Vagina (tissue), 2 donors: ENCODE data around the gene TENT5A. TPM values are rescaled to one million over a fixed set of nuclear protein-coding genes. Genes with fewer than 3 reads are reported as not detected.
A peak's percentile ranks its signal among the peaks of the same experiment; 100 is the strongest.

Source experiments
- DNase-seq, 2 donors: peaks; one replicate each; pipeline ENCODE4 v3.0.0-alpha.2; 2017; ENCODE audit errors: extremely low spot score in 2 of 2
- H3K27ac ChIP-seq: fragments of 200-600 bp; sonication (generic); one replicate; pipeline ENCODE4 v1.5.1; 2019
- H3K27me3 ChIP-seq: fragments of 200-600 bp; sonication (generic); one replicate; pipeline ENCODE4 v1.5.1; 2019
- H3K36me3 ChIP-seq, 2 donors: fragments of 200-600 bp; sonication (generic); one replicate each; pipeline ENCODE4 v1.5.1; 2017 to 2019
- H3K4me1 ChIP-seq: fragments of 200-600 bp; sonication (generic); one replicate; pipeline ENCODE4 v1.5.1; 2019
- H3K4me3 ChIP-seq, 2 donors: fragments of 200-600 bp; sonication (generic); 1 replicate in 1 of 2; 2 replicates in 1 of 2; pipeline ENCODE4 v1.5.1; 2016 to 2019
- H3K9me3 ChIP-seq: fragments of 200-600 bp; sonication (generic); one replicate; pipeline ENCODE4 v1.5.1; 2019
- POLR2A ChIP-seq, 2 donors: fragments of 450-650 bp; IDR thresholded peaks; one replicate each; pipeline ENCODE4 v1.6.1; 2017; ENCODE audit warnings: antibody characterized with exemption in 2 of 2, mild to moderate bottlenecking in 2 of 2, moderate library complexity in 2 of 2
- POLR2AphosphoS5 ChIP-seq, 2 donors: sonication (generic); formaldehyde crosslinking; IDR thresholded peaks; one replicate each; pipeline ENCODE4 v1.9.0; 2017; ENCODE audit warnings: antibody characterized with exemption in 2 of 2, mild to moderate bottlenecking in 2 of 2, low read depth in 1 of 2; ENCODE audit not compliant: insufficient read depth in 1 of 2
- intact Hi-C: fragments of 100-400 bp; cut with DNase I; formaldehyde crosslinking; loops from one replicate; pipeline ENCODE4 v1.15.1; 2023
- total RNA-seq: library from RNA; depleted of rRNA; stranded (reverse); fragments of >200 nt; gene quantifications from one replicate; pipeline ENCODE4 v1.2.3, GENCODE V29; 2016
- TF ChIP-seq, protein P1 (sequence below), 3 experiments: fragments of 450-650 bp in 2 of 3; fragments of 200-600 bp in 1 of 3; sonication (generic) in 1 of 3; IDR thresholded peaks; one replicate each; pipeline ENCODE4 v1.5.1; 2017 to 2019; ENCODE audit warnings: antibody characterized with exemption in 3 of 3, mild to moderate bottlenecking in 2 of 3, moderate library complexity in 2 of 3

Gene TENT5A
- total RNA-seq, 1 donor from 2014 or later: 20.6 TPM

DNA sequence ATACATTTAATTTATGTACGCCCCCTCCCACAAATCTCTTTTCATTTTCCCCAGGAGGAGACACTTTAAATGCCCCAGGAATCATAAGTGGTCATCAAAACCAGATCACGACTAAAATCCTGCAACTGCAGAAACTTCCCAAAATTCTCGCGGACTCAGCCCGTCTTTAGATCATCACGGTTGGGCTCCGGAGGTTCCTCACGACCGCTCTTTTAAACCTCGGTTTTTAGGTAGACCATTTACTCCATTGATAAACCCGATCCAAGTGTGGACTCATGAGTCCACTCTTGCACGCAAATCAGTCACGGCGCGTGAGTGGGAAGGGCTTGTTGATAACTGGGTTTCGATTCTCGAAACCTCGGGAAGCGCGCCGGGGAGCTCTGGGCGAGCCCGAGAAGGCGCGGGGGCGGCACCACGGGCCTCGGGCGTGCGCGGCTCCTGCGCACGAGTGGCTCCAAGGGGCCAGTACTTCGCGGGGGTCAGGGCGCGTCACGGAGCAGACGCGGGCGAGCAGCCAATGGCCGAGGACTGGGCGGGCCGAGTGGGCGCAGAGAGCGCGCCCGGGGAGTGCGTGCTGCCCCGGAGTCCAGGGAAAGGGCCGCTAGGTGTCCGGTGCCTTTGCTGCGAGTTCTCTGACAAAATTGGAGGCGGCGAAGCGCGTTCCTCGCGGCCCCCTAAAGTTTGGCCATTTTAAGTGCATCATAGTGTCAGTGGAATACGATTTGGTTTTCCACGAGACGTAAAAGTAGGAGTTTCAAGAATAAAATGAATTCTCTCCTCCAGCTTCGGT, 635 bp upstream of the TENT5A start:
- TF ChIP-seq POLR2A (IDR thresholded peaks at IDR 0.05) (peak; percentile 53 to 58), POLR2AphosphoS5 (IDR thresholded peaks at IDR 0.05; ENCODE audit: insufficient read depth in 1 of 2, low read depth in 1 of 2) (peak in 1 of 2 donors; percentile 49)
- TF ChIP-seq, protein P1, sequence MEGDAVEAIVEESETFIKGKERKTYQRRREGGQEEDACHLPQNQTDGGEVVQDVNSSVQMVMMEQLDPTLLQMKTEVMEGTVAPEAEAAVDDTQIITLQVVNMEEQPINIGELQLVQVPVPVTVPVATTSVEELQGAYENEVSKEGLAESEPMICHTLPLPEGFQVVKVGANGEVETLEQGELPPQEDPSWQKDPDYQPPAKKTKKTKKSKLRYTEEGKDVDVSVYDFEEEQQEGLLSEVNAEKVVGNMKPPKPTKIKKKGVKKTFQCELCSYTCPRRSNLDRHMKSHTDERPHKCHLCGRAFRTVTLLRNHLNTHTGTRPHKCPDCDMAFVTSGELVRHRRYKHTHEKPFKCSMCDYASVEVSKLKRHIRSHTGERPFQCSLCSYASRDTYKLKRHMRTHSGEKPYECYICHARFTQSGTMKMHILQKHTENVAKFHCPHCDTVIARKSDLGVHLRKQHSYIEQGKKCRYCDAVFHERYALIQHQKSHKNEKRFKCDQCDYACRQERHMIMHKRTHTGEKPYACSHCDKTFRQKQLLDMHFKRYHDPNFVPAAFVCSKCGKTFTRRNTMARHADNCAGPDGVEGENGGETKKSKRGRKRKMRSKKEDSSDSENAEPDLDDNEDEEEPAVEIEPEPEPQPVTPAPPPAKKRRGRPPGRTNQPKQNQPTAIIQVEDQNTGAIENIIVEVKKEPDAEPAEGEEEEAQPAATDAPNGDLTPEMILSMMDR (IDR thresholded peaks at IDR 0.05): peak in 1 of 3 experiments; percentile 16
- Histone ChIP-seq H3K27me3 (no peaks in the 10 kb centered on the region), H3K4me1 (peaks cover 17% of the 10 kb centered on the region), H3K4me3 (peak overlapping the region; percentile 85 to 87), H3K36me3 (no peaks in the 10 kb centered on the region), H3K27ac (peak overlapping the region; percentile 86), H3K9me3 (no peaks in the 10 kb centered on the region)
- peak in 1 of 2 donors; percentile 95 for DNase-seq
- intact Hi-C loops: loop anchor here (10.0 kb wide), 1 partner anchor 262 kb away; no protein-coding TSS in a partner anchor

DNA sequence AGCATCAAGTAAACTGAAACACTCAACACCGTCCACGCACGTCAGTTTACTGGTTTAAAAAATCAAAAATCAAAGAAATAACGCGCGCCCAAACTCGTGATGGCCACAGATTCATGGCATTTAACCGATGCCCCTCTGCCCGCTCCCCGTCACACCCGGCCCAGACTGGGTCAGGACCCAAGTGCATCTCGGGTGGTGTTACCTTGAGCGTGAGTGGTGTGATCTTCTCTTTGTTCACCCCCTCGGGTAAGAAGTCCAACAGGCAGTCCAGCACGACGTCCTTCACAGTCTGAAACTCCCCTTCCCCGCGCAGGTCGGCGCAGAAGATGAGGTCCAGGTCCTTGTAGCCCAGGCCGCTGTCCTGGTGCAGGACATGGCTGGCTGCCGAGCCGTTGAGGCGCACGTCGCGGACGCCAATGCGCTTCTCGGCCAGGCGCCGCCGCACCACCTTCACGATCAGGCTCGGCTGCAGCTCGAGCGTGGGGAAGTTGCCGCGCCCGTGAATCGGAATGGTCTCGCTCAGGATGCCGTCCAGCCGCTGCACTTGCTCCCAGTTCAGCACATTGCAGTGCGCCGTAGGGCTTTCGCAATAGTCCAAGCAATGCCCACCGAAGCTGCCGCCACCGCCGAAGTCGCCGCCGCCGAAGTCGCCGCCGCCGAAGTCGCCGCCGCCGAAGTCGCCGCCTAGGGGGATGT, 945 bp downstream of the TENT5A start:
- no peaks in the 10 kb centered on the region for H3K9me3 ChIP-seq
- no peak for DNase-seq
- no peaks in the 10 kb centered on the region for H3K36me3 ChIP-seq
- TF ChIP-seq POLR2A (IDR thresholded peaks at IDR 0.05) (no peak), POLR2AphosphoS5 (IDR thresholded peaks at IDR 0.05; ENCODE audit: insufficient read depth in 1 of 2, low read depth in 1 of 2) (peak in 1 of 2 donors; percentile 44)
- H3K4me3 ChIP-seq: peak overlapping the region; percentile 85 to 87
- H3K4me1 ChIP-seq: peaks cover 33% of the 10 kb centered on the region
- intact Hi-C loops: loop anchor here (10.0 kb wide), 1 partner anchor 263 kb away; no protein-coding TSS in a partner anchor
- H3K27me3 ChIP-seq: no peaks in the 10 kb centered on the region
- peak overlapping the region; percentile 86 for H3K27ac ChIP-seq

DNA sequence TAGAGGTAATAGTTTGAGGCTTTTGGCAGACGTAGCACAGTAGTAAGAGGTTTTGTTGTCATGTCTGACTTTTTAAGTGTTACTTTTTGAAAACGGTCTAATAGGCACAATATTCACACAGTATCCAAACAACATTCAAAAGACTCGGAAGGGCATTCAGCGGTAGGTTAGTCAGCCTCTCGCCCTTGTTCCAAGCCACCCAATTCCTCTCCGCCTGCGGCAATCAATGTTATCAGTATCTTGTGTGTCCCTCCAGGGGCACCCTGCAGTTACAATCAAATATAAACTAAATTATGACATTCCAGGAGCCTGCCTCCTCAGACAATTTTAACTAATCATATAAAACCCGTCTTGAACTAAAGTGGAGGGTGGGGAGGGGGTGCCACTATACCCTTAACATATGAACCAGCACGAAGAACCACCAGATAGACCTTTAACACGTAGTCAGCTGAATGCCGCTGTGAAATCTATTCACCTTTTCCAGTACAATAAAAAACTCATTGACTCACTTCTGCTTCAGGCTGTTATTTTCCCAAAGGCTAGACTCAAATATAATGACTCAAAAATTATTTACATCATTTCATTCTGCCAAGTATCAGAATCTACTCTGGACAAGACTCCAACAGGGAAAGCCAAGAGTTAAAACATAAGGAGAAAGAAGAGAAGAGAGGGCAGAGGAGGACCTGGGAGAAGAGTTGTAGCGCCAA, 1.6 kb downstream of the TENT5A start:
- TF ChIP-seq POLR2A (IDR thresholded peaks at IDR 0.05) (no peak), POLR2AphosphoS5 (IDR thresholded peaks at IDR 0.05; ENCODE audit: insufficient read depth in 1 of 2, low read depth in 1 of 2) (no peak)
- TF ChIP-seq, protein P1 (IDR thresholded peaks at IDR 0.05): no peak
- H3K27ac ChIP-seq: peak overlapping the region; percentile 86
- no peak for DNase-seq
- intact Hi-C loops: loop anchor here (10.0 kb wide), 1 partner anchor 264 kb away; no protein-coding TSS in a partner anchor
- H3K36me3 ChIP-seq: no peaks in the 10 kb centered on the region
- peak overlapping the region; percentile 85 to 87 for H3K4me3 ChIP-seq
- no peaks in the 10 kb centered on the region for H3K9me3 ChIP-seq
- H3K27me3 ChIP-seq: no peaks in the 10 kb centered on the region
- H3K4me1 ChIP-seq: peaks cover 38% of the 10 kb centered on the region

DNA sequence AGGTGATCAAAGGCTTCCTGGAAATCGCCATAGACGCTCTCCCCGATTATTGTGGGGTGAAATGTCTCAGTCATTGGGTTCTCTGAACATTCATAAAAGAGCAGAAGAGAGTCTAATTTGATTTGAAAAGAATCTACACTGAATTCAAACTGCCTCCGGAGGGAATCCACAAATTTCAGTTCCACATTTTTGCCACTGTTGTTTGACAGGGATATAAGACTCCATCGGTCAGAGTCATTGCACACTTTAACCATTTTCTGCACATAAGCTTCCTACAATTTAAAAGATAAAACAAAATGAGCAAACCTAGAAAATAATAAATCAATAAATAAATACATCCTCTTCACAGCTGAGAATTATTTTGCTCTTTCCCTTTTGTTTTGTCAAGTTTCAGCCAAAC, 2.3 kb downstream of the TENT5A start:
- intact Hi-C loops: loop anchor here (10.0 kb wide), 1 partner anchor 265 kb away; no protein-coding TSS in a partner anchor
- Histone ChIP-seq H3K4me1 (peaks cover 44% of the 10 kb centered on the region), H3K9me3 (no peaks in the 10 kb centered on the region), H3K27me3 (no peaks in the 10 kb centered on the region), H3K27ac (peak overlapping the region; percentile 86), H3K4me3 (peak overlapping the region; percentile 85 to 87), H3K36me3 (no peaks in the 10 kb centered on the region)
- no peak for DNase-seq
- TF ChIP-seq POLR2AphosphoS5 (IDR thresholded peaks at IDR 0.05; ENCODE audit: insufficient read depth in 1 of 2, low read depth in 1 of 2) (no peak), POLR2A (IDR thresholded peaks at IDR 0.05) (no peak)
- TF ChIP-seq, protein P1 (IDR thresholded peaks at IDR 0.05): no peak

GRCh38 chr6:81749707-81750106, 2.8 kb downstream of the TENT5A start:
- Histone ChIP-seq H3K27me3 (no peaks in the 10 kb centered on the region), H3K4me1 (peaks cover 49% of the 10 kb centered on the region), H3K36me3 (no peaks in the 10 kb centered on the region), H3K4me3 (peak overlapping the region; percentile 85 to 87), H3K27ac (peak overlapping the region; percentile 86), H3K9me3 (no peaks in the 10 kb centered on the region)
- TF ChIP-seq, protein P1 (IDR thresholded peaks at IDR 0.05): no peak
- TF ChIP-seq POLR2AphosphoS5 (IDR thresholded peaks at IDR 0.05; ENCODE audit: insufficient read depth in 1 of 2, low read depth in 1 of 2) (no peak), POLR2A (IDR thresholded peaks at IDR 0.05) (no peak)
- intact Hi-C loops: loop anchor here (10.0 kb wide), 1 partner anchor 265 kb away; no protein-coding TSS in a partner anchor
- no peak for DNase-seq
